GM18508 (cell line): ENCODE measurements around the gene SLC4A8.
"Not testable (repeated sequence)": the region's sequence is repeated elsewhere in the genome, so short reads cannot be mapped to it uniquely, and the experiment has no call there.

Experiments used
- ATAC-seq: cut with Tn5 transposase; IDR thresholded peaks from one replicate; pipeline ENCODE4 v1.9.1; 2021; ENCODE audit warnings: moderate number of reproducible peaks; ENCODE audit not compliant: insufficient read depth, unreplicated experiment

Gene SLC4A8

GRCh38 chr12:51421266-51421884, 3.3 kb upstream of the SLC4A8 start:
- ATAC-seq: no peak

GRCh38 chr12:51424094-51424661, 453 bp upstream of the SLC4A8 start:
- ATAC-seq: no peak

GRCh38 chr12:51428256-51428655, 3.6 kb downstream of the SLC4A8 start:
- ATAC-seq: no peak

- no peak for ATAC-seq
These were observed 5.1 kb downstream of the SLC4A8 start for GRCh38 chr12:51429700-51430099.

GRCh38 chr12:51430196-51430895, 5.7 kb downstream of the SLC4A8 start:
- no peak for ATAC-seq

GRCh38 chr12:51432921-51433320, 8.3 kb downstream of the SLC4A8 start:
- no peak for ATAC-seq

- no peak for ATAC-seq
These were observed 9.7 kb downstream of the SLC4A8 start for GRCh38 chr12:51434305-51434704.

GRCh38 chr12:51437431-51437830, 12.8 kb downstream of the SLC4A8 start:
- ATAC-seq: no peak

- ATAC-seq: no peak
These were observed 14.7 kb downstream of the SLC4A8 start for GRCh38 chr12:51439330-51439729.

GRCh38 chr12:51441583-51441982, 17.0 kb downstream of the SLC4A8 start:
- ATAC-seq: no peak

GRCh38 chr12:51442324-51442723, 17.7 kb downstream of the SLC4A8 start:
- no peak for ATAC-seq

- ATAC-seq: no peak
These were observed 18.9 kb downstream of the SLC4A8 start for GRCh38 chr12:51443573-51443972.

- ATAC-seq: no peak
These were observed 24.1 kb downstream of the SLC4A8 start for GRCh38 chr12:51448618-51449256.

GRCh38 chr12:51449580-51450246, 25.1 kb downstream of the SLC4A8 start:
- ATAC-seq: no peak

- ATAC-seq: no peak
These were observed 25.7 kb downstream of the SLC4A8 start for GRCh38 chr12:51450333-51450732.

GRCh38 chr12:51450806-51451205, 26.2 kb downstream of the SLC4A8 start:
- ATAC-seq: no peak

- ATAC-seq: not testable (repeated sequence)
These were observed 29.4 kb downstream of the SLC4A8 start for GRCh38 chr12:51454016-51454415.

- ATAC-seq: not testable (repeated sequence)
These were observed 30.4 kb downstream of the SLC4A8 start for GRCh38 chr12:51455050-51455449.

- ATAC-seq: no peak
These were observed 34.0 kb downstream of the SLC4A8 start for GRCh38 chr12:51458635-51459034.

- ATAC-seq: no peak
These were observed 35.9 kb downstream of the SLC4A8 start for GRCh38 chr12:51460519-51460918.

GRCh38 chr12:51465491-51465890, 40.9 kb downstream of the SLC4A8 start:
- no peak for ATAC-seq
